Endometrium (tissue), 2 donors: ENCODE results near the gene RAB25.
"Not testable (repeated sequence)": the region's sequence is repeated elsewhere in the genome, so short reads cannot be mapped to it uniquely, and the experiment has no call there.

Source experiments
- FAIRE-seq: peaks from 2 replicates; lab custom pipeline; 2012; peaks lifted over from hg19 to GRCh38; lab: Jason Lieb, UNC
- donor health status: control.
- donor health status: control.

RAB25 gene

DNA sequence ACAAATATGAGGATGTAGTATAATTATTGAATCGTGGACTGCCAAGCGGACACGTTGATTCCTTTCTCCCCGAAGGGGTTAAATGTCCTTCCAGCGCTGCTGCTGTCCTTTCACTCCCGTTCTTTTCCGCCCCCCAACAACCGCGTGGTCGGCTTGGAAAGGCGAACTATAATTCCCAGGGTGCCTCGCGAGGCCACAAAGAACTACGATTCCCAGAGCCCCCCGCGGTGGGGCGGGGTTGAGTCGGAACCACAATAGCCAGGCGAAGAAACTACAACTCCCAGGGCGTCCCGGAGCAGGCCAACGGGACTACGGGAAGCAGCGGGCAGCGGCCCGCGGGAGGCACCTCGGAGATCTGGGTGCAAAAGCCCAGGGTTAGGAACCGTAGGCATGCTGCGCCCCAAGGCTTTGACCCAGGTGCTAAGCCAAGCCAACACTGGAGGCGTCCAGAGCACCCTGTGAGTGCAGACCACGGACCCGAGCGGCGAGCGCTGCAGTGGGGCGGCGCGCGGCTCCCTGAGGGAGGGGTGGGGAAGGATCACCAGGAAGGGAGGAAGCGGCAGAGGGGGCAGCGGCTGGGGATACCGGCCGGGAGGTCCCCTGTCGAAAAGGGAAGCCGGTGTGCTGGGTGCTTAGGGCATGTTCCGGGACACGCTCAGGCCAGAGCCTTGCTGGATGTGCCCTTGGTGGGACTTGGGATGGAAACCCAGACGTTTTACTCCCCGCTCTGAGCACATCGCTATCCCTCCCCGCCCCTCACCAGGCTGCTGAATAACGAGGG is 6.3 kb upstream of the RAB25 start, which contains the start of gene LAMTOR2:
LAMTOR2 (plus strand) TSS at position 283 of the 781 bp plus-strand sequence; CDS start at position 391, 108 bp downstream.
- FAIRE-seq = peak; percentile 92

DNA sequence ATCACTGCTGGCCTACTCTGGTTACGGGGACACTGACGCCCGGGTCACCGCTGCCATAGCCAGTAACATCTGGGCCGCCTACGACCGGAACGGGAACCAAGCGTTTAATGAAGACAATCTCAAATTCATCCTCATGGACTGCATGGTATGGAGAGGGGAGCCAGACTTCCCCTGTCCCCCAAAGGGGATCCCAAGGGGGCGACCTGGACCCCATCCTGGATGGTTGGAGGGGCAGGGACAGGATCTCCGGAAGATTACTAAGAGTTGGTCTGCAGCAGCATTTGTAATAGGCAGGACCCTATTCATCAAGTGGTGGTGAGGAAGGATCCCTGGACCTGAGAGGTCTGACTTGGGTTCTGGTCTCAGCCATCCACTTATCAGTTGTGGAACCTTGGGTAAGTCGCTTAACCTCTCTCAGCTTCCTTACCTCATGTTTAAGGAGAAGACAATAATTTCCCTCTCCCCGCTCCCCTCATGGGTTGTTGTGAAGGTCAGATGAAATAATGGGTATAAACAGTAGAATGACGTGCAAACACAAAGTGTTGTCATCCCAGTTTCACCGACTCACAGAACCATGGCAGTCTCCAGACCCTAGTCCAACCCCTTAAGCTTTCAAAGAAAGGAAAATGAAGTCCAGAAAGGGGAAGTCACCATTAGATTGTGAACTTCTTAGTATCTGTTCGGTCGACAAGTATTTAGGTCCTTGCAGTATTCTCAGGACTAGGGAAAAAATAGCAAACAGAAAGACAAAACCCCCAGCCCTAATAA is 5.5 kb upstream of the RAB25 start:
- no peak for FAIRE-seq

DNA sequence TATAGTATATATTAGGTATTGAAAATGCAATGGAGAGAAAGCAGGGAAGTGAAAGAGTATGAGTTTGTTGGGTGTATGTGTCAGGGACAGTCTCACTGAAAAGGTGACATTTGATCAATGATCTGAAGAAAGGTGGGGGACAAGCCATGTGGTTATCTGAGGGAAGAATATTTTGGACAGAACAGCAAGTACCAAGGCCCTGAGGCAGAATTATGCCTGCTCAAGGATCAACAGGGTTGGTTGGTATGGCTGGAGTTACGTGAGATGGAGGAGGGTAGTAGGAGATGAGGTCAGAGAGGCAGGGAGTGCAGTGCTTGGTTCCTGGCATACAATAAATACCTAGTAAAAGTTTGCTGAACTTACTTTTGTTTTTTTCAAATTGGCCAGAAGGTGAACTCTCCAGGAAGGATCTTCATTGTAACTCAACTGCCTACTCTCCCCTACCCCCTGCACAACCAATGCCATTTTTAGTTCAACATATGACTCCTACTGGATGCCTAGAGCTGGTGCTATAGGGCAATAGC is 4.6 kb upstream of the RAB25 start:
- no peak for FAIRE-seq

DNA sequence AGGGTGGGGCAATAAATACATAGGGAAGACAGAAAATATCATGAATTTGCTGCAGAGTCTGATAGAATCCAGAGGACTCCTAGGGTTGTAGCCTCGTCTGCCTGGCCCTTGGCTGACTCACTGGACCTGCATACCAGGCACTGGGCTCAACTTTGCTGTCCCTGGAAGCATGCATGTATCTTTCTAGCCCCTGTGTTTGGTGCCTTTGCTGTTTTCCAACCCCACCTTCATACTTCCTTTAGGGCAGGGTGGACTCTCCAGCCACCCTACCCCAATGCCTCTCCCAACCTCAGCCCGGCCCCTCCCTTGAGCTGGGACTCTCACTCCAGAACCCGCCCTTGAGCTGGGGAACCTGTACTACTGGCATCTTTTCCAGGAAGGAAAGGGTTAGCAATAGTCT is 1.2 kb downstream of the RAB25 start:
- FAIRE-seq = no peak

DNA sequence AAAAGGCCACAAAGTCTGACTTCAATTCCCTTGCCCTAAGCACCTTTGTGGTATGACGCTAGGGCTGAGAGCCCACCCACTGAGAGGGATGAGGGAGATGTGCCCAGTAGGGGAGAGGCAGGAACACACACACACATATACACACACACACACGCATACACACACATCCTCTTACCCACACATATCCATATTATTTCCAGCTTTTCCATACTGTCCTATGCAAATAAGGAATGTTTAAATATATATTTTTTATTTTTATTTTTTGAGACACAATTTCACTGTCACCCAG is 3.0 kb downstream of the RAB25 start:
- FAIRE-seq = no peak

DNA sequence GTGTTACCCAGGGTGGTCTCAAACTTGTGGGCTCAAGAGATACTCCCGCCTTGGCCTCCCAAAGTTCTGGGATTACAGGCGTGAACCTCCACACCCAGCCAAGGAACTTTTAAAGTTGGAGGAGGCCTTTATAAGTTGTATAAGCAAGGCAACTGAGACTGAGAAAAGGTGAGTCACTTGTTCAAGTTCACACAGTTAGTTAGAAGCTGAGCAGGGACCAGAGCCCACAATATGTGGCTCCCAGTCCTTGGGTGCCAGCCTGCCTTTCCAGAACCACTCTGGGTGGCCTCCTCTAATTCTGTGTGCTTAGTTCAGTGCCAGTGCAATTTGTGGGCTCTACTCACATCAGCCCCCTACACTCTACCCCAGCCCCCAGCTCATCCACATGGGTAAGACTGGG is 3.7 kb downstream of the RAB25 start:
- FAIRE-seq = no peak

DNA sequence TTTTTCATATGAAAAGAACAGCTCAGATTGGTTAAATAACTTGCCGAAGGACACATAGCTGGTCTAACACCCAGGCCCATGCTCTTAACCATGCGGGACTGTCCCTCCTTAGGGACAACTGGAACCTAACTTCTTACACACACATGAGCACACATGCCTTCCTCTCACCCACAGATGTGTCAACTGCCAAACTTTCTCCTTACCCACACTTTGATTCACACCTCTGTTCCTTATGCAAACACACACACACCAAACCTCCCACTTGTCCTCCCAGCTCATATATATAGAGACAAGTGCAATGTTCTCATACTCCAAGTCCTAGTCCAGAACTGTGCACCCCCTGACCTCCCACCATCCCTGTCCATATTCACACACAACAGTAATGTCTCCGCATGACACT is 4.3 kb downstream of the RAB25 start:
- FAIRE-seq = no peak

DNA sequence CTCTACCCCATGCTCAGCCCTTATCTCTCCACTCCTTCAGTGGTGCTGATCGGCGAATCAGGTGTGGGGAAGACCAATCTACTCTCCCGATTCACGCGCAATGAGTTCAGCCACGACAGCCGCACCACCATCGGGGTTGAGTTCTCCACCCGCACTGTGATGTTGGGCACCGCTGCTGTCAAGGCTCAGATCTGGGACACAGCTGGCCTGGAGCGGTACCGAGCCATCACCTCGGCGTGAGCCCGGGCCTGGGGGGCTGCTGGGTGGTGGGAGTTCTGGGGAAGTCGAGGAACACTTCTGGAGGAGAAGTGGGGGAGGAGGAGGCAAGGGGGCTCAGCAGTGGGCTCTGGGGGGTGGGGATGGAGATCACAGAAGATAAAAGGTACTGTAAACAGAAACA is 4.9 kb downstream of the RAB25 start:
- no peak for FAIRE-seq

DNA sequence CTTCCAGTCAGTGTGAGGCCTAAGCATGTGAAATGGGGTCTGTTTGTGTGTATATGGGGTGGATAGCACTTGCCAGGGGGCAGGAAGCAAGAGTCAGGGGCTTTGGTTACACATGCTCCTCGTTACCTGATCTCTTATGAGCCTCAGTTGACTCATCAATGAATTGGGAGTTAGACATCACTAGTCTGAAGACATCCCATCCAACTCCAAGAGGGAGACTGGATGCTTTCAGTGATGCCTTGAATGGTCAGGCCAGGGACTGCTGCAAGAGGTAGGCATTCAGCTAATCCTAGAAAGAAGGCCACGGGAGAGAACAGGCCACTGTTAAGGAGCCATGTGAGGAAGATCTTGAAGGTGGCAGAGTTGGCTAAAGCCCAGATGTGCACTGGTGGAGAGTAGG is 6.3 kb downstream of the RAB25 start:
- FAIRE-seq = no peak

DNA sequence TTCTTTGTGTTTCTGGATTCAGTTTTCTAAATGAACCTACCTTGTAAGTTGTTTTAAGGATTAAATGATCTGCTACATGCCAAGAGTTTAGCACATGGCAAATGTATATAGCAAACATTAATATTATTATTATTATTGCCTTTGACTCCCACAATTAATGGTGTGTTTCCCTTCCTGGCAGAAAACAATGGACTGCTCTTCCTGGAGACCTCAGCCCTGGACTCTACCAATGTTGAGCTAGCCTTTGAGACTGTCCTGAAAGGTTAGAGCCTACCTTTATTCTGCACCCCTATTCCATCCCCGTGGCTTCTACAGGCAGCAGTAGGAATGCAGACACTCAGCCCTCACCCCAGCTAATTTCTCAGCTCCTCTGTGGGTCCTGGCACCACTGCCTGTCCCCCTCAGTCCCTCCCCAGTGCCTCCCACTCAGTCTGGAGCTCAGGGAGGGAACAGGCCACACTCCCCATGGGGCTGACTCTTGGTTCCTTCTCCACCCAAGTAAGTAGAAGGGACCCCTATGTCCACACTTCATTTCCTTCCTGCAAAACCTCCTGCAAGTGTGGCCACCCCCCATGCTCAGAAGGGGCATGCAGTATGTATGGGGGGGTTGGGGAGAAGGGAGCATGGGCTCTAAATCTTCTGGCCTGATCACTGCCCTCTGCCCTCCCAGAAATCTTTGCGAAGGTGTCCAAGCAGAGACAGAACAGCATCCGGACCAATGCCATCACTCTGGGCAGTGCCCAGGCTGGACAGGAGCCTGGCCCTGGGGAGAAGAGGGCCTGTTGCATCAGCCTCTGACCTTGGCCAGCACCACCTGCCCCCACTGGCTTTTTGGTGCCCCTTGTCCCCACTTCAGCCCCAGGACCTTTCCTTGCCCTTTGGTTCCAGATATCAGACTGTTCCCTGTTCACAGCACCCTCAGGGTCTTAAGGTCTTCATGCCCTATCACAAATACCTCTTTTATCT is 8.8 kb downstream of the RAB25 start:
- FAIRE-seq = no peak

DNA sequence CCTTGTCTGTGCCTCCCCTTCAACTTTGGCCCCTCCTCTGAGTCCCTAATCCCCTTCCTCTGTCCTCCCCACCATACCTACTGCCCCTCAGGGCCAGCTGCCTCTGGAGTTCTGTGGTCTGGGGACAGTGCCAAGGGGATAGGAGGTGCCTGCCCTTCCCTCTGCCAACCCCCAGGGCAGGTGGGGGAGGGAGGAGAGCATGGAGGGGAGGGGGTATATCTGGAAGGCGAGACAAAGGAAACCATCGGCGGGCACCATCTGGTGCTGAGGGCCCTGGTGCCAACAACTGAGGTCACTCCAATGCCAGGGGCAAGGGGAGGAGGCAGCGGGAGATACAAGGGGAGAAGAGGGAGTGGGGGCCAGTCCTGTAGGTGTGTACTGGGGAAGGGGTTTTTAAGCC is 9.6 kb downstream of the RAB25 start:
- no peak for FAIRE-seq

DNA sequence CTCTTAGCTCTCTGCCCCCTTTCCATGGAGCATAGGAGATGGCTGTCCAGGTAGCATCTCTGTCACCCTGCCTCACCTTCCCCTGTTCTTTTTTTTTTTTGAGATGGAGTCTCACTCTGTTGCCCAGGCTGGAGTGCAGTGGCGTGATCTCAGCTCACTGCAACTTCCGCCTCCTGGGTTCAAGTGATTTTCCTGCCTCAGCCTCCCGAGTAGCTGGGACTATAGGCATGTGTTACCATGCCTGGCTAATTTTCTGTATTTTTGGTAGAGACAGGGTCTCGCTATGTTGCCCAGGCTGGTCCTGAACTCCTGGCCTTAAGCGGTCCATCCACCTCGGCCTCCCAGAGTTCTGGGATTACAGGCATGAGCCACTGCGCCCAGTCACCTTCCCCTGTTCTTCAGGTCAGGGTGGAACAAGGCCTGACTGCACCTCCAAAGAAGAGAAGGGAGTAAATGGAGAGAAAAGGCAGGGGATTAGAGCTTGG is 10.4 kb downstream of the RAB25 start:
- not testable (repeated sequence) for FAIRE-seq

DNA sequence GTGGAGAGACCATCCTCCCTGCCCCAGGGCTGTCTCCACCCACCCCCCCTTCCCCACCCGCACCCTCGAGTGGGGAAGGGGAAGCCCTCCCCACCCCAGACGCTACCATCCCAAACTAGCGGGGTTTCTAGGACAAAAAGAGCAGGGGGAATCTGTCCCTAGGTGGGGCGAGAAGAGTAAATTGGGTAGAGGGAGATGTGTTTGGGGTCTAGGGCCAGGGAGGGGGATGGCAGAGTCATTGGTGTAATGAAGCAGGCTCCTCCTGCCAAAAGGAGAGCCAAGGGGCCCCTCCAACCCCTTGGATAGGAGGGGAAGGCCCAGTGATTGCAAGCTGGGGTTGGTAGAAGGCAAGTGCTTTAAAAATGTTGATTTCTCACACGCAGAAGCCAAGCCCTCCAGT is 11.3 kb downstream of the RAB25 start:
- no peak for FAIRE-seq

DNA sequence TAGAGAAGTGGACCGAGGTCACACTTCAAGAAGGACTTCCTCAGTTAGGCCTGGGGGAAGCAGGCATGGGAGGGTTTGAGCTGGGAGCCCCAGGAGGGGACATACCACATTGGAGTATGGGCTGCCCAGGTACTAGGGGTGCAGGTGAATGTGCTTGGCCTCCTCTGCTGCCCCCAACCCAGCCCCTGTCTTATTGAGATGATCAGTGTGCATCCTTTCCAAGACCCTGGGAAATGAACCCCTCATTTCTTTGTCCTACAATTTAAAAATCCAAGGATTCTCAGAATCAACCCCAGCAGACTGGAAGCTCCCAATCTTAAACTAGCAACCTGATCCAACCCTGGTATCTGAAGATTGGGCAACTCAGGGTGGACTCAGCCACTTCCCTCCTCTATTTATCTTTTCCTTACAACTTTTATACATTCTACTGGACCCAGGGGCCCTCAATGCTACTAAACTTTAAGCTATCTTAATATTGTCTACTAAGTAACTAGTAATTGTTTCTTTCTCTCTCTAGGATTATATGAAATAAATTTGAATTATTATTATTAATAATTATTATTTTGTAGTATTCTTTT is 12.2 kb downstream of the RAB25 start:
- FAIRE-seq = no peak

DNA sequence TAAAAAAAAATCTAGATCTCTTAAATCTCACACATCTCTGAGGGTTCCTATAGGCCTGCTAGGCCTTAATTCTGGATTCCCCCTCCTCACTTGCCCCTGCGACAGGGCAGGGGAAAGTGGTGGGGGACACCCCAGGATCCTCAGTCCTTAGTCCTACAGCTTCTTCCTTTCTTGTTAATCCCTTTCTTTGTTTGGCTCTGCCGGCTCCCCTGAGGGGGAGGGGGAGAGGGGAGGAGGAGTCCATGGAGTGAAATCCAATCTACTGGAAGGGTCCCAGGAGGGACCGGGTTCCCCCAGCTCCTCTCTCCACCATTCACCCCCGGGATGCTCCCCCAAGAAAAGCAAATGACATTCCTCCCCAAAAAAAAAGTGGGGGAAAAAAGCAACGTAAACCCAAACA is 12.8 kb downstream of the RAB25 start:
- no peak for FAIRE-seq

DNA sequence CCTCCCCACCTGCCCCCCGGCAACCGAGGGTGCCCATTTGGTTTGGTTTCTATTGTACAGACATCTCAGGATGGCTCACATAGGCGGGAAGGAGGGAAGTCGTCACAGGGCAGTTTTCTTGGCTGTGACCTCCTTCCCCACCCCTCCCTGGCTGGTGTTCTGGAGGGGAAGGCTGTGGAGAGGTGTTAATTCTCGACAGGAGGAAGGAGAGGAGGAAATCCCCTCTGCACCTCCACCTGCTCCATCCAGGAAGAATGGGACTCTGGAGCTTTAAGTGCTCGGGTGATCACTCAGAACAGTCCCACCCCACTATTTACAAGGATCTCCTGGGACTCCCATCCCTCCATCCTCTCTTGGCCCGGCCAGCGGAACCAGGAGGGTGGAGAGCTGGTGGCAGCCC is 13.7 kb downstream of the RAB25 start:
- FAIRE-seq = no peak

DNA sequence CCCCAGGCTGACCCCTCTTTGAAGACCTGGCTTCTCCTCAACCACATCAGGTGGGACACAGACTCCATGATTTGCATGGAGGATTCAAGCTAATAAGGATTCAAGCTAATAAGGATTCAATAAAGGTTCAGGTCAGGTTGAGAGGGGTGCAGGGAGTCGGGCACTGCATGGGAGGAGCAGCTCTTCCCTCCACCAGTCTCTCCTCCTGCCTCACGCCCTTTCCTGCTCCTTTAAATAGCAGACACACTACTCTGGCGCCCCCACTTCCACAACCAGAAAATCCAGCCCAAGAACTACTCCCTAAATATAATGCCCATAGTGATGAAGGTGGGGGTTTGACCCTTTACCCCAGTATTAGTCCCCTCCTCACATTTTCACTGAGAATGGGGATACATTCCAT is 14.2 kb downstream of the RAB25 start:
- no peak for FAIRE-seq

DNA sequence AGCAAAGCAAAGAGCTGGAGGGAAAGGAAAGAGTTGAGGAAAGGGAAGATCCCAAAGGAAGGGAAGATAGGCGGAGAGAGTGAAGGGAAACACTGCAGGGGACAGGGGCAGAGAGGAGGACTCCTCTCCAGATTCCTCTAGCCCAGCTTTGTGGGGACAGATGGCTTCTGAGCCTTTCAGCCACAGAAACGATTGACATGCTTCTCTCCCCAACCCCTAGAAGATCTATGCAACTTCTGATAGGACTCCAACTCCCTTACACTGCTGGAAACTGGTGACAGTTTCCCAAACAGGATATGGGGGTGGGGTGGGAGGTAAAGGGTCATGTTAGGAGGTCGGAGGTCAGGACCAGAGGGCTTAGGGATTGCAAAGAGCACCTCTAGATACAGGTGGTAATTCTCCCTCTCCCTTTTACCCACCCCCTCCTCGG is 14.8 kb downstream of the RAB25 start:
- FAIRE-seq = no peak

DNA sequence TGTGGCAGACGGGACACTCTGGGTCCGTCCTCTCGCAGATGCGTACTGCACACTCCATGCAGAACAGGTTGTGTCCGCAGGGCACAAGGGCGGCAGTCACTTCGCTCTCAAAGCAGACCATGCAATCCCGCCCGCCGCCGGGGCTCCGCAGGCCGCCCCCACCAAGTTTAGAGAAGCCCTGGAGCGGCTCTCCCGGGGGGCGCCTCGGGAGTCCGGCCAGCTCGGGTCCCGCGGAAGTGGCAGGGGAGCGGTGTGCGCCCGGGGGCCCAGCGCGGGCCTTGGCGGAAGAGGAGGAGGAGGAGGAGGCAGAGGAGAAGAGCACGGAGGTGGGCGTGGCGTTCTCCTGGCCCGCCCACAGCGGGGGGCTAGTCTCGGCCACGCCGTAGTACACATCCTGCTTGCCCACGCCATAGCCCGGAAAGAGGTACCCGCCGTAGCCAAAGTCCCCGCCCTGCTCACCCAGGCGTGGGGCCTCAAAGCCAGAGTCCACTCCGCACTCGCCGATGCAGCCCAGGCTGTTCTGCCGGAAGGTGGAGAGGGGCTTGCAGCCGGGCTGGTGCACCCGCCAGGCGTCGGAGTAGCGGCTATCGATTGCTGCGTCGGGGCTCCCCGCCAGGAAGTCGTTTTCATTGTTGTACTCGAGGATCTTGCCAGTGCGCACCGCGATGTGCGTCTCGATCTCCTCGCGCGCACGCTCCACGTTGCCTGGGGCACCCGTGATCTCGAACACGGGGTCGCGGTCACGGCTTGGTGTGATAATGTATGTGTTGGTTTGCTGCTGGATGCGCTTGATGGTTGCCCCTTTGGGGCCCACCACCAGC is 15.9 kb downstream of the RAB25 start:
- FAIRE-seq = no peak

DNA sequence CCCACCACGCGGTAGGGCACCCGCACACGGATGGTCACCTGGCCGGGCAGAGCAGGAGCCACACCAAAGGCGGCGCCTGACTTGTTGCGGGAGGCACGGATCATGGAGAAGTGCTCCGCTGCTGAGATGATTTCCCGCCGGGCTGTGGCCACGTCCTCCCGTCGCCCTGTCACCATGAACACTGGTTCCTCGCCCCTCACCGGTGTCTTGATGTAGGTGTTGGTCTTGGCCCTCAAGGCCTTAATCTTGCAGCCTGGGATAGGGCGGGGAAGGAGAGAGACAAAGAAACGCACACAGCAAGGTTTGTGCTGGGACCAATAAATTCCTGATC is 16.4 kb downstream of the RAB25 start:
- FAIRE-seq = no peak

DNA sequence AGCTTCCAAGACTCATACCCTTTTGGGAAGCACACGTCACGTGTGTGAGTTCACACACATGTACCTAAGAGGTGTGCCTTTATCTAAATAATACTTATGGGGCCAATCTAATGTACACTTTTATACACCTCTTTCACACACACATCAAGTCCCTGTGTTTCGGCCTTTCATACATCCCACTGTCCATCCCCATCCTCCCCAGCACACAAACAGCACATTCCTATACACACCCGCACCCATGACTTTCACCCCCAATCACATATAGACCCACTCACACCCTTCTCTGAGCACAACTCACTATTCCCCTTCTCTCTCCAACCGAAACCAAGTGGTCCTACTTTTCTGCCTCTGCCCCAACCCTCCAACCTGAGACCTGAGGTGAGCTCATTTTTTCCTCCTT is 17.8 kb downstream of the RAB25 start:
- no peak for FAIRE-seq
